Mesenteric fat pad (tissue), 1 donor: ENCODE measurements around the gene TMEM95. TPM values are rescaled to one million over a fixed set of nuclear protein-coding genes. Genes with fewer than 3 reads are reported as not detected.
A peak's percentile ranks its signal among the peaks of the same experiment; 100 is the strongest.

Experiments used
- DNase-seq: peaks from one replicate; pipeline ENCODE4 v3.0.0-alpha.2; 2020; ENCODE audit warnings: low spot score
- total RNA-seq: library from RNA; stranded (reverse); fragmentation: NEBNext Ultra II Directional; extraction: Animal tissue kit (Norgen Biotek cat#: 25700); gene quantifications from one replicate; pipeline ENCODE4 v1.2.1, GENCODE V29; 2021
- donor health status: DM: yes; HTN: yes; CAD: no.

TMEM95 gene
- total RNA-seq, 1 donor from 2014 or later, result not detected

DNA sequence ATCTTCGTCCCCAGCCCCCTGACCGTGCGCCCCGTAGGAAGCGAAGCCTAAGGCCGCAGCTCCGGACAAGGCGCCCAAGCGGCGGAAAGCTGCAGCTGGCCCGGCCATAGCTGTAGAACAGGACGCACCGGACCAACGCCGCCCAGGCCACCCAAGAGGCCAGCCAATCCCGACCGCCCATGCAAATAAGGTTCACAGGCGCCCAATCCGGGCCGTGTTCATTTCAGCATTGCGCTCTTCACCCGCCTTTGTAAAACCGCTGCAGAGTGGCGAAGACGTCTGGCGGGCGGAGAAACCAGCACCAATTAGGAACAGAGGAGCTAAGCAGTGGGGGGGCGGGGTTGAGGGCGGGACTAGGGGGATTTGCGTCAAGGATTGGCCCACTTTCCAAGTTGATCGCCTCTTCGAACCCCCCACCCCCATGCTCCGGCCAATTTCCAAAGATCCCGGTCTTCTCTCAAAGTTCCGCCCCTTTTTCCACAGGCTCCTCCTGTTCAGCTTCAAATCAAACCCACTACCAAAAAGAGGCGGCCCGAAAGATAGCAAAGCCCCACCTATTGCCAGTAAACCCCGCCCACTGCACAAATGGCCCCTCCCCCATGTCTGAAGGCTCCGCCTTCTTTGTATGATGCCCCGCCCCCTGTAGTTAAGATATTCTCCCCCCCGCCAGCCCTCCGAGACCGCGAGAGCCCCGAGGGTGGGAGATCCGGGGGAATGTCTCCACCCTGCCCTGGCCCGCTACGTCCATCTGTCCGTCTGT lies 49.2 kb downstream of the TMEM95 start, which contains the start of gene TMEM256:
TSS of gene TMEM256 (minus strand) at position 121 of the 760 bp plus-strand sequence. CDS start at position 108, 13 bp downstream.
- peak; percentile 98 for DNase-seq

GRCh38 chr17:7404737-7405349 lies 49.9 kb downstream of the TMEM95 start:
- DNase-seq, result no peak

- no peak for DNase-seq
Measured at GRCh38 chr17:7405350-7406234, 50.6 kb downstream of the TMEM95 start.

GRCh38 chr17:7406235-7406825 lies 51.4 kb downstream of the TMEM95 start:
- no peak for DNase-seq

Other genes with a start within 250 kb of the TMEM95 start
- gene ASGR2, start 240.3 kb upstream of the TMEM95 start, total RNA-seq, result 3.3 TPM
- 2.2 TPM for gene ASGR1, start 175.8 kb upstream of the TMEM95 start, total RNA-seq
- 16.0 TPM for gene DLG4, start 135.3 kb upstream of the TMEM95 start, total RNA-seq
- 1,052 TPM for gene ACADVL, start 135.2 kb upstream of the TMEM95 start, total RNA-seq
- gene DVL2, start 120.6 kb upstream of the TMEM95 start, total RNA-seq, result 24.7 TPM
- 47.4 TPM for gene PHF23, start 115.7 kb upstream of the TMEM95 start, total RNA-seq
- gene GABARAP, start 112.7 kb upstream of the TMEM95 start, total RNA-seq, result 468 TPM
- gene CTDNEP1, start 103.4 kb upstream of the TMEM95 start, total RNA-seq, result 120 TPM
- gene ELP5, start 102.9 kb upstream of the TMEM95 start, total RNA-seq, result 44.1 TPM
- 5.6 TPM for gene CLDN7, start 92.7 kb upstream of the TMEM95 start, total RNA-seq
- 8.1 TPM for gene SLC2A4, start 73.4 kb upstream of the TMEM95 start, total RNA-seq
- gene YBX2, start 60.5 kb upstream of the TMEM95 start, total RNA-seq, result 2.3 TPM
- gene EIF5A, start 47.5 kb upstream of the TMEM95 start, total RNA-seq, result 503 TPM
- 51.2 TPM for gene GPS2, start 39.8 kb upstream of the TMEM95 start, total RNA-seq
- gene NEURL4, start 25.8 kb upstream of the TMEM95 start, total RNA-seq, result 25.4 TPM
- 18.8 TPM for gene ACAP1, start 18.6 kb upstream of the TMEM95 start, total RNA-seq
- 11.9 TPM for gene KCTD11, start 3.0 kb upstream of the TMEM95 start, total RNA-seq
- 0.71 TPM for gene TNK1, start 25.9 kb downstream of the TMEM95 start, total RNA-seq
- 42.6 TPM for gene PLSCR3, start 39.4 kb downstream of the TMEM95 start, total RNA-seq
- 68.7 TPM for gene TMEM256, start 48.9 kb downstream of the TMEM95 start, total RNA-seq
- 21.0 TPM for gene NLGN2, start 52.7 kb downstream of the TMEM95 start, total RNA-seq
- gene SPEM1, start 65.2 kb downstream of the TMEM95 start, total RNA-seq, result not detected
- not detected for gene SPEM2, start 70.5 kb downstream of the TMEM95 start, total RNA-seq
- gene SPEM3, start 73.7 kb downstream of the TMEM95 start, total RNA-seq, result not detected
- gene TMEM102, start 80.3 kb downstream of the TMEM95 start, total RNA-seq, result 3.2 TPM
- gene FGF11, start 84.4 kb downstream of the TMEM95 start, total RNA-seq, result 2.4 TPM
- 6.8 TPM for gene CHRNB1, start 89.9 kb downstream of the TMEM95 start, total RNA-seq
- gene ZBTB4, start 124.5 kb downstream of the TMEM95 start, total RNA-seq, result 72.5 TPM
- gene SLC35G6, start 126.3 kb downstream of the TMEM95 start, total RNA-seq, result not detected
- 102 TPM for gene POLR2A, start 129.2 kb downstream of the TMEM95 start, total RNA-seq
- gene TNFSF12, start 193.9 kb downstream of the TMEM95 start, total RNA-seq, result 43.0 TPM
- 26.3 TPM for gene TNFSF13, start 203.6 kb downstream of the TMEM95 start, total RNA-seq
- 48.7 TPM for gene SENP3, start 206.8 kb downstream of the TMEM95 start, total RNA-seq
- gene CD68, start 224.5 kb downstream of the TMEM95 start, total RNA-seq, result 286 TPM
- 55.2 TPM for gene MPDU1, start 228.7 kb downstream of the TMEM95 start, total RNA-seq
- gene SOX15, start 234.9 kb downstream of the TMEM95 start, total RNA-seq, result not detected